Left kidney (tissue), 2 donors: ENCODE measurements around the gene ERMAP. TPM values are rescaled to one million over a fixed set of nuclear protein-coding genes. Genes with fewer than 3 reads are reported as not detected.
"Not testable (repeated sequence)": the region's sequence is repeated elsewhere in the genome, so short reads cannot be mapped to it uniquely, and the experiment has no call there.

Experiments used
- DNase-seq: peaks from one replicate; pipeline ENCODE4 v3.0.0-alpha.2; 2013
- polyA plus RNA-seq: library from polyadenylated mRNA; unstranded; fragments of 120-200 nt; gene quantifications from one replicate; pipeline ENCODE4 v1.2.1, GENCODE V29; 2013; ENCODE audit not compliant: insufficient read length

Gene ERMAP
- polyA plus RNA-seq, 1 donor = 26.7 TPM

GRCh38 chr1:42806593-42806992, 10.3 kb upstream of the ERMAP start:
- no peak for DNase-seq

- DNase-seq = no peak
Measured at GRCh38 chr1:42807056-42807668, 9.8 kb upstream of the ERMAP start.

GRCh38 chr1:42814815-42815214, 2.1 kb upstream of the ERMAP start:
- not testable (repeated sequence) for DNase-seq

GRCh38 chr1:42815941-42816584, 859 bp upstream of the ERMAP start:
- no peak for DNase-seq

GRCh38 chr1:42817440-42817767, 482 bp downstream of the ERMAP start:
- no peak for DNase-seq

- DNase-seq = no peak
Measured at GRCh38 chr1:42817976-42818375, 1.1 kb downstream of the ERMAP start.

- DNase-seq = no peak
Measured at GRCh38 chr1:42820813-42821212, 3.9 kb downstream of the ERMAP start.

GRCh38 chr1:42821690-42822089, 4.8 kb downstream of the ERMAP start:
- no peak for DNase-seq

- peak; percentile 12 for DNase-seq
Measured at GRCh38 chr1:42822800-42823392, 6.0 kb downstream of the ERMAP start.

- no peak for DNase-seq
Measured at GRCh38 chr1:42824481-42825035, 7.6 kb downstream of the ERMAP start.

- no peak for DNase-seq
Measured at GRCh38 chr1:42825036-42825851, 8.3 kb downstream of the ERMAP start.

- DNase-seq = no peak
Measured at GRCh38 chr1:42830631-42831030, 13.7 kb downstream of the ERMAP start.

- no peak for DNase-seq
Measured at GRCh38 chr1:42831273-42831672, 14.4 kb downstream of the ERMAP start.

GRCh38 chr1:42832641-42833240, 15.8 kb downstream of the ERMAP start:
- DNase-seq = no peak

GRCh38 chr1:42833981-42834380, 17.1 kb downstream of the ERMAP start:
- no peak for DNase-seq

GRCh38 chr1:42834803-42835202, 17.9 kb downstream of the ERMAP start:
- DNase-seq = no peak

GRCh38 chr1:42835422-42835821, 18.5 kb downstream of the ERMAP start:
- no peak for DNase-seq

GRCh38 chr1:42837709-42838108, 20.8 kb downstream of the ERMAP start:
- DNase-seq = no peak

- no peak for DNase-seq
Measured at GRCh38 chr1:42838482-42839190, 21.7 kb downstream of the ERMAP start.

- no peak for DNase-seq
Measured at GRCh38 chr1:42841010-42841409, 24.1 kb downstream of the ERMAP start.

GRCh38 chr1:42841440-42842147, 24.7 kb downstream of the ERMAP start:
- no peak for DNase-seq
